NCI-H510A (cell line): Measurements from ENCODE around the gene NR2F2.

Experiments
- DNase-seq: peaks from one replicate; lab custom pipeline; 2025; lab: John Stamatoyannopoulos, UW

NR2F2 gene

GRCh38 chr15:96332637-96333121 lies 2.2 kb downstream of the NR2F2 start:
- no peak for DNase-seq

- peak; percentile 28 for DNase-seq
Measured at GRCh38 chr15:96333131-96334016, 2.9 kb downstream of the NR2F2 start.

- no peak for DNase-seq
Measured at GRCh38 chr15:96334017-96334704, 3.7 kb downstream of the NR2F2 start.

GRCh38 chr15:96334705-96335410 lies 4.4 kb downstream of the NR2F2 start:
- DNase-seq, result no peak

- no peak for DNase-seq
Measured at GRCh38 chr15:96335411-96336024, 5.0 kb downstream of the NR2F2 start.

GRCh38 chr15:96336108-96336595 lies 5.7 kb downstream of the NR2F2 start:
- DNase-seq, result no peak

- no peak for DNase-seq
Measured at GRCh38 chr15:96336596-96337364, 6.3 kb downstream of the NR2F2 start.

GRCh38 chr15:96337365-96338023 lies 7.0 kb downstream of the NR2F2 start:
- no peak for DNase-seq

GRCh38 chr15:96338074-96338765 lies 7.7 kb downstream of the NR2F2 start:
- no peak for DNase-seq

GRCh38 chr15:96338766-96339618 lies 8.5 kb downstream of the NR2F2 start:
- no peak for DNase-seq

GRCh38 chr15:96339619-96340347 lies 9.3 kb downstream of the NR2F2 start:
- DNase-seq, result no peak

GRCh38 chr15:96340348-96340597 lies 9.8 kb downstream of the NR2F2 start:
- no peak for DNase-seq

GRCh38 chr15:96340598-96341512 lies 10.4 kb downstream of the NR2F2 start:
- DNase-seq, result no peak

- no peak for DNase-seq
Measured at GRCh38 chr15:96341513-96342405, 11.3 kb downstream of the NR2F2 start.

- DNase-seq, result no peak
Measured at GRCh38 chr15:96342406-96343112, 12.1 kb downstream of the NR2F2 start.
